Erythroblast (primary cell): ENCODE data around the gene TESK2.
"Not testable (repeated sequence)": the region's sequence is repeated elsewhere in the genome, so short reads cannot be mapped to it uniquely, and the experiment has no call there.

Experiments
- DNase-seq, 2 experiments: peaks; one replicate each; lab custom pipeline; 2025; lab: John Stamatoyannopoulos, UW
- GATA1 ChIP-seq: IDR thresholded peaks from 2 replicates; pipeline ENCODE4 v1.6.1; 2011; ENCODE audit warnings: low read depth, mild to moderate bottlenecking, control low read depth, low read length, moderate library complexity
- POLR2A ChIP-seq: IDR thresholded peaks from 2 replicates; pipeline ENCODE4 v1.6.1; 2011; ENCODE audit warnings: mild to moderate bottlenecking, low read length

Gene TESK2

GRCh38 chr1:45375104-45376090, 115.6 kb downstream of the TESK2 start:
- TF ChIP-seq GATA1 (no peak), POLR2A (no peak)
- peak; percentile 10 to 22 for DNase-seq

GRCh38 chr1:45373573-45373972, 117.4 kb downstream of the TESK2 start:
- TF ChIP-seq POLR2A = no peak
- DNase-seq = no peak

DNA sequence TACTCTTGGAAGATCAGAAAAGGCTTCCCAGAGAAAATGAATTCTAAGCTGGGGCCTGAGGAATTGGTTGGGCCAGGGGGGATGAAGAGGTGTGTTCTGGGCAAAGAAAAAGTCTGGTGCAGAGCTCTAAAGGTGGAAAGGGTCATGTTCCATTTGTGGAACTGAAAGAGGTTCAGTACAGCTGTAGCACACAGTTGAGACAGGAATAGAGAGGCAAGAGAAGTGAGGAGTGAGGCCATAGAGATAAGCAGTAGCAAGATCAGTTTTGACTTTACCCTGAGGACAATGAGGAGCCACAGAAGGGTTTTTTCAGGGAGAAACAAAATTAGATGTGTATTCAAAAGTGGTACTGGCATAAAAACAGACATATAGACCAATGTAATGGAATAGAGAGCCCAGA, 120.4 kb downstream of the TESK2 start:
- DNase-seq = no peak
- TF ChIP-seq GATA1 (no peak), POLR2A (no peak)

GRCh38 chr1:45365051-45365450, 125.9 kb downstream of the TESK2 start:
- no peak for TF ChIP-seq GATA1
- TF ChIP-seq POLR2A = no peak
- DNase-seq = no peak

DNA sequence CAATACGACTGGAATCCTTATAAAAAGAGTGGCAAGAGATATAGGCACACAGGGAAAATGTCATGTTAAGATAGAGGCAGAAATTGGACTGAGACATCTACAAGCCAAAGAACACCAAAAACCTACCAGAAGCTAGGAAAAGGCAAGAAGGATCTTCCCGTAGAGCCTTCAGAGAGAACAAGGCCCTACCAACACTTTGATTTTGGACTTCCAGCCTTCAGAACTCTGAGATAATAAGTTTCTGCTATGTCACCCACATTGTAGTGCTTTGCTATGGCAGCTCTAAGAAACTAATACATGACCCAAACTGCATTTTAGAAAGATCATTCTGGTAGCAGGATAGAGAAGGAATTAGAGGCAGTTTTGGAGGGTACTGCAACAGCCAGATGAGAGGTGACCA, 126.7 kb downstream of the TESK2 start:
- TF ChIP-seq GATA1 = no peak
- TF ChIP-seq POLR2A = no peak
- no peak for DNase-seq

DNA sequence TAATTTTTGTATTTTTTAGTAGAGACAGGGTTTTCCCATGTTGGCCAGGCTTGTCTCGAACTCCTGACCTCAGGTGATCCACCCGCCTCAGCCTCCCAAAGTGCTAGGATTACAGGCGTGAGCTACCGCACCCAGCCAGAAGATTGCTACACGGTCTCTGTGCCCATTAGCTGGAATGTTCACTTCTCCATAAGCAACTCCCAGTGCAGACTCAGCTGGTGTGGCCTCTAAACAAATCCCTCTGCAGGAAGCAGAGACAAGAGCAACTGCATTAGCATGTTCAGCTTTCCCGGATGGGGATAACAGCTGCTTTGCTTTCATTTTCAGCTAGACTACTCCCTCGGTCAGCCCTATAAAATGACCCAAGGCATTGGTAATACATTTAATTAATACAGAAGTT, 130.0 kb downstream of the TESK2 start:
- not testable (repeated sequence) for DNase-seq

- DNase-seq = peak; percentile 70 to 78
- TF ChIP-seq POLR2A (no peak), GATA1 (no peak)
Measured at GRCh38 chr1:45359882-45360513, 131.0 kb downstream of the TESK2 start.

GRCh38 chr1:45356186-45356585, 134.8 kb downstream of the TESK2 start:
- TF ChIP-seq POLR2A = no peak
- TF ChIP-seq GATA1 = no peak
- no peak for DNase-seq

DNA sequence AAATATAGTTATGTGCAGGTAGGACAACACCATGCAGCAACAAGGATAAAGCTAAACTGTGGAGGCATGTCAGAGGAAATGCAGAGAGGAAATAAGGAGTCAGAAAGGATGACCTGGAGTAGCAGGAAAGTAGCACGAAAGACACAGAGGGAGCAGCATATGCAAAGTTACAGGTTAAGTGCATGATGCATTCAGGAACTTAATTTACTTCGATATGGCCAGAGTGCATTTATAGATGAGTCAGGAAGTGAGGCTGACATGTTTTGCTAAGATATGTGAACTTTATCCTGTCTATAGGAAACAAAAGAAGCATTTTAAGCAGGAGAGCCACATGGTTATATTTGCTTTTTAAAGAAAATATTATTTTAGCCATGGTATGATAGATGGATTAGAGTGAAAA, 135.3 kb downstream of the TESK2 start:
- TF ChIP-seq POLR2A (no peak), GATA1 (no peak)
- DNase-seq = no peak

- TF ChIP-seq POLR2A (no peak), GATA1 (no peak)
- no peak for DNase-seq
Measured at GRCh38 chr1:45354838-45355237, 136.1 kb downstream of the TESK2 start.

- no peak for DNase-seq
- no peak for TF ChIP-seq POLR2A
- no peak for TF ChIP-seq GATA1
Measured at GRCh38 chr1:45353685-45354084, 137.3 kb downstream of the TESK2 start.

- TF ChIP-seq GATA1 = no peak
- TF ChIP-seq POLR2A = no peak
- no peak for DNase-seq
Measured at GRCh38 chr1:45351508-45351907, 139.5 kb downstream of the TESK2 start.

GRCh38 chr1:45348966-45349677, 141.8 kb downstream of the TESK2 start:
- peak in 1 of 2 experiments; percentile 20 for DNase-seq
- no peak for TF ChIP-seq POLR2A
- no peak for TF ChIP-seq GATA1

DNA sequence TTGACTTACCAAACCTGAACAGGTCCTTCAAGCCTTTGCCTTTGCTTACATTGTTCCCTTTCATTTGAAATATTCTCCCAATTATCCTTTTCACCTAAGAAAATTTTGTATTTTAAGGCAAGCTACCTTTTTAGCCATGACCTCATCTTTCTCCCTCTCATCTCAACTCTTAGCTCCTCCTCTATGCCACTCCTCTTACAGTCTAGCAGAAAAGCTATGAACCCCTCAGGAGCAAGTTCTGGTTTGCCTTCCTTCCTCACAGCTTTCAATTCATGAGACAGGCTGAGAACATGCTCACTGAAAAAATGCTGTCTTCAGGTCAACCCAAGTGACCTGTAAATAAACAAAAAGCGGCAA, 142.4 kb downstream of the TESK2 start:
- DNase-seq = no peak
- TF ChIP-seq POLR2A = no peak
- no peak for TF ChIP-seq GATA1

- DNase-seq = no peak
- TF ChIP-seq POLR2A (no peak), GATA1 (no peak)
Measured at GRCh38 chr1:45348020-45348419, 142.9 kb downstream of the TESK2 start.
